Measurements from ENCODE around the gene KRT6C.

The KRT6C gene

GRCh38 chr12:52434081-52434733, 39.4 kb downstream of the KRT6C start, which contains the start of gene KRT75:
KRT75 (minus strand) TSS chr12:52434371; CDS start chr12:52434304, 67 bp downstream.
- peak; percentile 91 for DNase-seq

GRCh38 chr12:52433501-52434080, 40.0 kb downstream of the KRT6C start:
- DNase-seq = no peak

- DNase-seq = no peak
Observed at GRCh38 chr12:52432559-52433207, 40.9 kb downstream of the KRT6C start.

GRCh38 chr12:52428121-52428520, 45.5 kb downstream of the KRT6C start:
- DNase-seq = no peak

- DNase-seq = no peak
Observed at GRCh38 chr12:52427083-52427482, 46.5 kb downstream of the KRT6C start.

- no peak for DNase-seq
Observed at GRCh38 chr12:52426034-52426433, 47.6 kb downstream of the KRT6C start.

- DNase-seq = no peak
Observed at GRCh38 chr12:52425466-52425865, 48.1 kb downstream of the KRT6C start.

- peak; percentile 47 for DNase-seq
Observed at GRCh38 chr12:52423661-52424500, 49.7 kb downstream of the KRT6C start.

- no peak for DNase-seq
Observed at GRCh38 chr12:52423035-52423434, 50.6 kb downstream of the KRT6C start.

GRCh38 chr12:52419656-52420055, 53.9 kb downstream of the KRT6C start:
- DNase-seq = no peak

- no peak for DNase-seq
Observed at GRCh38 chr12:52418576-52419110, 55.0 kb downstream of the KRT6C start.
